Measurements from ENCODE around the gene NDRG4.

The NDRG4 gene

DNA sequence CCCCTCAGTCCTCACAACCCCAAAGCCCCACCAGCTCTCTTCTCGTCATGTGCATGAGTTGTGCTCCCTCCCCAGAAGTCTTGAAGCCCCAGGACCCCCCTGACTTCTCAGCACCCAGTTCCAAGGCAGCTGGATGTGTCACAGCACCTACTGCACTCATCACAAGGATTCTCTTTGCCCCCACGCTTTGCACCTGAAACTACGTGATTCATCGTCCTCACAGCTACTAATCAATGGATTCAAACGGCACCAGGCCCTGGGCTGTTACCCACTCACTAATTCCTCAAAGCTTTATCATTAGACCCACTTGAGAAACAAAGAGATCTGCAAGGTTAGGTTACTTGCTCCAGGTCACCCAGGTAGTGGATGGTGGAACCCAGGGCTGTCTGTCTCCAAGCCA, 45.1 kb upstream of the NDRG4 start:
- H3K4me3 ChIP-seq (ENCODE audit: low read depth, low read length), result no peak overlapping the region
- no peak for DNase-seq (ENCODE audit: low read depth, low spot score)
- ChIA-PET POLR2A (no interaction called here), CTCF (interaction anchor here (1.0 to 1.4 kb wide), 2 partner anchors 32 to 118 kb away, joined by 3 to 5 read pairs; no protein-coding TSS in a partner anchor)
- TF ChIP-seq, protein P1, sequence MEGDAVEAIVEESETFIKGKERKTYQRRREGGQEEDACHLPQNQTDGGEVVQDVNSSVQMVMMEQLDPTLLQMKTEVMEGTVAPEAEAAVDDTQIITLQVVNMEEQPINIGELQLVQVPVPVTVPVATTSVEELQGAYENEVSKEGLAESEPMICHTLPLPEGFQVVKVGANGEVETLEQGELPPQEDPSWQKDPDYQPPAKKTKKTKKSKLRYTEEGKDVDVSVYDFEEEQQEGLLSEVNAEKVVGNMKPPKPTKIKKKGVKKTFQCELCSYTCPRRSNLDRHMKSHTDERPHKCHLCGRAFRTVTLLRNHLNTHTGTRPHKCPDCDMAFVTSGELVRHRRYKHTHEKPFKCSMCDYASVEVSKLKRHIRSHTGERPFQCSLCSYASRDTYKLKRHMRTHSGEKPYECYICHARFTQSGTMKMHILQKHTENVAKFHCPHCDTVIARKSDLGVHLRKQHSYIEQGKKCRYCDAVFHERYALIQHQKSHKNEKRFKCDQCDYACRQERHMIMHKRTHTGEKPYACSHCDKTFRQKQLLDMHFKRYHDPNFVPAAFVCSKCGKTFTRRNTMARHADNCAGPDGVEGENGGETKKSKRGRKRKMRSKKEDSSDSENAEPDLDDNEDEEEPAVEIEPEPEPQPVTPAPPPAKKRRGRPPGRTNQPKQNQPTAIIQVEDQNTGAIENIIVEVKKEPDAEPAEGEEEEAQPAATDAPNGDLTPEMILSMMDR (IDR thresholded peaks at IDR 0.05; ENCODE audit: insufficient read depth, low read length, missing control alignments), result no peak

DNA sequence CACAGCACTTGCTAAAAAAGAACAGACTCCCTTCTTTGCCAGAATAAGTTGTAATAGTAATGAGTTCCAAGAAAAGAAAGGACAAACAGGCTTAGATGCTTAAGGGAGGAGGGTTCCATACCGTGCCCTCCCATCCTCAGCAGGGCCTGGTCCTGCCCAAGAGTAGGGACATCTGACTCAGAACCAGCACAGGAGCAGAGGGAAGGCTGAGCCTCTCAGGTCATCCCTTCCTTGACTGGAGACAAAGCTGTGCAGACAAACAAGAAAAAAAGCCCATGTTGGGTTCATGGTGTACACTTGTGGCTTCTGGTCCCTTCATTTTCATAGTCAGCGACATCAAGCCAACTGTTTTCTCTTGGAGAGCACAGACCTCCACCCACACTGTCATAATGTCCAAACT, 44.2 kb upstream of the NDRG4 start:
- TF ChIP-seq, protein P1 (IDR thresholded peaks at IDR 0.05; ENCODE audit: insufficient read depth, low read length, missing control alignments), result no peak
- CTCF ChIA-PET, result interaction anchor here (1.6 kb wide), 1 partner anchor 120 kb away, joined by 4 read pairs; no protein-coding TSS in a partner anchor
- POLR2A ChIA-PET, result no interaction called here
- DNase-seq (ENCODE audit: low read depth, low spot score), result no peak
- H3K4me3 ChIP-seq (ENCODE audit: low read depth, low read length), result no peak overlapping the region

DNA sequence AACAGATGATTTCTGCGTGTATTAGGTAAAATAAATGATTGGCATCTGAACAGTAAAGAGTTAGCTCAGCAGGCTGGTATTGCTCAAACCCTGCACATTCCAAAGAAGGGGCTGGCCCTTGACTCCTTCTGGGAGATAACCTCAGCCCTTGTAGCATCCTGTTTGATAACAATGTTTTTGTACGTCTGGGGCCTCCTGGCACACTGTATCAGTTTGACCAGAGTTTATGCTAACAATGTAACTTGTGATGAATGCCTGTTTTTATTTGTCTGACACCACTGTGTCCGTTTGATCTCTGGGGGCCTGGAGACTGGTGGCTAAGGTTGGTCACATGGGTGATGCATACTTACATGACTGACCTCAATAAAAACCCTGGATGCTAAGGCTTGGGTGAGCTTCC, 43.8 kb upstream of the NDRG4 start:
- ChIA-PET CTCF (interaction anchor here (1.1 to 1.6 kb wide), 2 partner anchors 33 to 120 kb away, joined by 3 to 4 read pairs; no protein-coding TSS in a partner anchor), POLR2A (no interaction called here)
- TF ChIP-seq, protein P1 (IDR thresholded peaks at IDR 0.05; ENCODE audit: insufficient read depth, low read length, missing control alignments), result no peak
- no peak overlapping the region for H3K4me3 ChIP-seq (ENCODE audit: low read depth, low read length)
- no peak for DNase-seq (ENCODE audit: low read depth, low spot score)

DNA sequence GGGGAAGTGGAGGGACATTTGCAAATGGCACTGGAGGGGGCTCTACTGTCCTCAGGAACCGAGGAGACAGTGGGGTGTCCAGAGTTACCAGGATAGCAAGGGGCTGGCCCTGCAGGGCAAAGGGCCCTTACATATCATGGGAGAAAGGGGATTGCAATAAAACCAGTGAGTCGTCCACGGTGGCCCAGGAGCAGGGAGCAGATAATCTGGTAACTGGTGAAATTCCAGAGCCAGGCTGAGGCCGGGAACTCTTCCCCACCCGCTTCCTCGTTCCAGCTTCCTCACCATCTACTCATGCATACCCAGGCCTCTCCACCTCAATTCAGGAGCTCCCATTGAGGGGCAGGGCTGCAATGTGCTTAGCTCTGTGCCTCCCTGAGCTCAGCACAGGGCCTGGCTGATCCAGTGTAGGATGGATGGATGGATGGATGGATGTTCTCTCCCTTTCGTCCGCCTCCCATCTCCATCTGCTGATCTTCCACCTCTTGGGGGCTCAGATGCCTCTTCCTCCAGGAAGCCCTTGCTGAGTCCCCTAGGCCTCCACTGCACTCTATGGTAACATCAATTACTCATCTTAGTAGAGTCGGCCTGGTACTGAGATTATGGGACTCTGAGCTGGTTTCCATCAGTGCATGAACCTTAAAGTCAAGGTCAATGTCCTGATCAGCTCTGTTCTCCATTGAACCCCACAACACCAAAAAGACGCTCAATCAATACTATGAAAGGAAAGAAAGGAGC, 41.2 kb upstream of the NDRG4 start:
- no peak overlapping the region for H3K4me3 ChIP-seq (ENCODE audit: low read depth, low read length)
- no peak for DNase-seq (ENCODE audit: low read depth, low spot score)
- ChIA-PET POLR2A (no interaction called here), CTCF (interaction anchor here (1.2 kb wide), 1 partner anchor 29 kb away, joined by 4 read pairs; no protein-coding TSS in a partner anchor)
- TF ChIP-seq, protein P1 (IDR thresholded peaks at IDR 0.05; ENCODE audit: insufficient read depth, low read length, missing control alignments), result no peak

DNA sequence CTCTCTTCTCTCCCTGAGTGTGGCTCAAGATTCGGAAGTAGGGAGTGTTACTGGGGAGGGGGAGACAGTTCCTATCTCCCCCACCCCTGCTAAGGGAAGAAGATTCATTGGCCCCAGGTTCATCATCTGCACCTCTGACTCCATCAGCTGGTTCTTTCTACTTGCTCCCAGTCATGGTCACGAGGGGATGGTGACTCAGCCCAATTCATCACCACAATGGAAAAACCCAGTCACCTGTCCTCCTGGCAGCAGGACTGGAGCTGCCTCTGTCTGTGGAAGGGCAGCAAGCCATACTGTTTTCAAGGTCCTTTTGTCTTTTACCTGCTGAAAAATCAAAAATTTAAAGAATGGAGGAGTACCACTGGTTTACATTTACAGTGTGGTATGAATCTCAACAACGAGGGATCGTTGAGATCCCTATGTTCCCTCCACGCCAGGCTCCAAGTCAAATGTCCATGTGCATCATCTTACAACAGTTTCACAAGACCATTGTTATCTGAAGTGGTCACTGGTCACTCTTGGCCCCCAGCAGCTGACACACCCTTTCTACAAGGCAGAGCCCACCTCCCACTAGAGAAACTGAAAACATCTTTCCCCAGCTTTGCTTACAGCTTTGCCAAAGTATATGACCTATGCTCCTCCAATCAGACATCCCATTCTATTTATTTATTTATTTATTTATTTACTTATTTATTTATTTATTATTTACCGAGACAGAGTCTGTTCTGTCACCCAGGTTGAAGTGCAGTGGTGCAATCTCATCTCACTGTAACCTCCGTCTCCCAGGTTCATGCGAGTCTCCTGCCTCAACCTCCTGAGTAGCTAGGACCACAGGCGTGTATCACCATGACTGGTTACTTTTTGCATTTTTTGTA, 40.4 kb upstream of the NDRG4 start:
- no peak overlapping the region for H3K4me3 ChIP-seq (ENCODE audit: low read depth, low read length)
- DNase-seq (ENCODE audit: low read depth, low spot score), result no peak
- TF ChIP-seq, protein P1 (IDR thresholded peaks at IDR 0.05; ENCODE audit: insufficient read depth, low read length, missing control alignments), result no peak
- POLR2A ChIA-PET, result no interaction called here
- CTCF ChIA-PET, result interaction anchor here (1.2 to 2.4 kb wide), 2 partner anchors 27 to 28 kb away, joined by 4 to 8 read pairs; no protein-coding TSS in a partner anchor

DNA sequence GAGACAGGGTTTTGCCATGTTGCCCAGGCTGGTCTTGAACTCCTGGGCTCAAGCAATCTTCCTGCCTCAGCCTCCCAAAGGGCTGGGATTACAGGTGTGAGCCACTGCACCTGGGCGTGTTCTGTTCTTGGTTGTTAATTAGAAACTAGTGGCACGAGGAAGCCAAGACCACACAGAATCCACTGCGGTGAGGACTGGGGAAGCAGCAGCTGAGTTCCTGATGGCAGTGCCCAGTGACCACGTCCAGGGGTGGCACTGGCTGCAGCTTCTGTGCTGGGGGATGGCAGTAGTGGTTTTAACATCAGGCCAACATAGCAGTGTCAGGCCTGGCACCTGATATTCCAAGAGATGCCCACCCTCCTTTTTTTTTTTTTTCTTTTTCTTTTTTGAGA, 39.7 kb upstream of the NDRG4 start:
- ChIA-PET CTCF (interaction anchor here (2.4 kb wide), 1 partner anchor 27 kb away, joined by 8 read pairs; no protein-coding TSS in a partner anchor), POLR2A (no interaction called here)
- no peak for DNase-seq (ENCODE audit: low read depth, low spot score)
- H3K4me3 ChIP-seq (ENCODE audit: low read depth, low read length), result no peak overlapping the region
- TF ChIP-seq, protein P1 (IDR thresholded peaks at IDR 0.05; ENCODE audit: insufficient read depth, low read length, missing control alignments), result no peak
